Naive B cell (primary cell): ENCODE results near the gene TIMMDC1. TPM values are rescaled to one million over a fixed set of nuclear protein-coding genes. Genes with fewer than 3 reads are reported as not detected.

Experiments used
- ATAC-seq, 2 donors: fragments of 150-1000 bp; cut with Tn5 transposase; 2 replicates each; pipeline ENCODE4 v1.10.0; 2021; ENCODE audit warnings: low read depth in 2 of 2, mild to moderate bottlenecking in 2 of 2, moderate library complexity in 2 of 2
- DNase-seq: peaks from one replicate; pipeline ENCODE4 v3.0.0; 2022
- H3K27ac Mint-ChIP-seq, 6 donors: one replicate each; pipeline ENCODE4 v1.8.0; 2020 to 2022; ENCODE audit warnings: mild to moderate bottlenecking in 6 of 6, mixed read lengths in 6 of 6, moderate library complexity in 5 of 6, inconsistent platforms in 2 of 6
- H3K27me3 Mint-ChIP-seq, 3 donors: one replicate each; pipeline ENCODE4 v1.8.0; 2021 to 2022; ENCODE audit warnings: mixed read lengths in 3 of 3, mild to moderate bottlenecking in 1 of 3
- H3K36me3 Mint-ChIP-seq, 2 donors: one replicate each; pipeline ENCODE4 v1.8.0; 2020 to 2022; ENCODE audit warnings: mixed read lengths in 2 of 2, inconsistent platforms in 1 of 2, mild to moderate bottlenecking in 1 of 2
- H3K4me1 Mint-ChIP-seq, 3 donors: one replicate each; pipeline ENCODE4 v1.8.0; 2020 to 2022; ENCODE audit warnings: mixed read lengths in 3 of 3, inconsistent platforms in 1 of 3, mild to moderate bottlenecking in 1 of 3, moderate library complexity in 1 of 3
- H3K4me3 Mint-ChIP-seq, 8 donors: one replicate each; pipeline ENCODE4 v1.8.0; 2020 to 2022; ENCODE audit warnings: mild to moderate bottlenecking in 8 of 8, mixed read lengths in 8 of 8, moderate library complexity in 8 of 8, inconsistent platforms in 2 of 8
- H3K9me3 Mint-ChIP-seq, 7 donors: one replicate each; pipeline ENCODE4 v1.8.0; 2020 to 2022; ENCODE audit warnings: mixed read lengths in 7 of 7, mild to moderate bottlenecking in 5 of 7, inconsistent platforms in 2 of 7, moderate library complexity in 1 of 7
- polyA plus RNA-seq, 6 donors: library from polyadenylated mRNA; unstranded; fragments of 300-500 nt; fragmentation: Illumina TruSeq; gene quantifications; one replicate each; pipeline ENCODE4 v1.2.3, GENCODE V29; 2021; ENCODE audit warnings: low read depth in 6 of 6

The TIMMDC1 gene
- polyA plus RNA-seq, 6 donors from 2014 or later: 57.3 to 77.6 (median 64.2) TPM

- Mint-ChIP-seq H3K4me1 (no peaks in the 10 kb centered on the region), H3K4me3 (no peak overlapping the region), H3K36me3 (peaks cover 7 to 8% of the 10 kb centered on the region in 2 donors), H3K9me3 (no peaks in the 10 kb centered on the region), H3K27ac (no peak overlapping the region), H3K27me3 (no peaks in the 10 kb centered on the region)
- no peak for DNase-seq
- ATAC-seq: no peak
Measured at GRCh38 chr3:119492128-119492527, 6.2 kb upstream of the TIMMDC1 start.

- Mint-ChIP-seq H3K9me3 (no peaks in the 10 kb centered on the region), H3K4me1 (peaks cover 0 to 6% (median 5%) of the 10 kb centered on the region in 3 donors), H3K36me3 (peaks cover 7 to 8% of the 10 kb centered on the region in 2 donors), H3K27me3 (no peaks in the 10 kb centered on the region), H3K4me3 (peak overlapping the region in 1 of 8 donors; percentile 11), H3K27ac (peak overlapping the region in 1 of 6 donors; percentile 1)
- DNase-seq (no peak), ATAC-seq (no peak)
Measured at GRCh38 chr3:119492810-119493209, 5.5 kb upstream of the TIMMDC1 start.

- H3K4me3 Mint-ChIP-seq: peak overlapping the region in 1 of 8 donors; percentile 58
- H3K27ac Mint-ChIP-seq: no peak overlapping the region
- H3K27me3 Mint-ChIP-seq: no peaks in the 10 kb centered on the region
- ATAC-seq (no peak), DNase-seq (no peak)
- peaks cover 3 to 21% (median 16%) of the 10 kb centered on the region in 3 donors for H3K4me1 Mint-ChIP-seq
- H3K36me3 Mint-ChIP-seq: peaks cover 7 to 8% of the 10 kb centered on the region in 2 donors
- no peaks in the 10 kb centered on the region for H3K9me3 Mint-ChIP-seq
Measured at GRCh38 chr3:119494597-119494996, 3.8 kb upstream of the TIMMDC1 start.

GRCh38 chr3:119497820-119498185 is 544 bp upstream of the TIMMDC1 start:
- Mint-ChIP-seq H3K36me3 (peaks cover 2 to 4% of the 10 kb centered on the region in 2 donors), H3K4me1 (peaks cover 16 to 35% (median 22%) of the 10 kb centered on the region in 3 donors), H3K27me3 (no peaks in the 10 kb centered on the region), H3K27ac (peak overlapping the region; percentile 97 to 100 (median 98)), H3K4me3 (peak overlapping the region; percentile 97 to 100 (median 99)), H3K9me3 (no peaks in the 10 kb centered on the region)
- DNase-seq: no peak
- no peak for ATAC-seq

GRCh38 chr3:119500265-119500664 is 1.9 kb downstream of the TIMMDC1 start:
- Mint-ChIP-seq H3K27me3 (no peaks in the 10 kb centered on the region), H3K36me3 (peaks cover 9 to 13% of the 10 kb centered on the region in 2 donors), H3K27ac (peak overlapping the region in 1 of 6 donors; percentile 34), H3K4me3 (peak overlapping the region in 4 of 8 donors; percentile 56 to 99 (median 99)), H3K4me1 (peaks cover 20 to 35% (median 22%) of the 10 kb centered on the region in 3 donors), H3K9me3 (no peaks in the 10 kb centered on the region)
- ATAC-seq (no peak), DNase-seq (no peak)

GRCh38 chr3:119500901-119501300 is 2.6 kb downstream of the TIMMDC1 start:
- Mint-ChIP-seq H3K36me3 (peaks cover 9 to 13% of the 10 kb centered on the region in 2 donors), H3K4me3 (peak overlapping the region in 2 of 8 donors; percentile 18 to 99), H3K27me3 (no peaks in the 10 kb centered on the region), H3K27ac (peak overlapping the region in 1 of 6 donors; percentile 60), H3K4me1 (peaks cover 20 to 35% (median 22%) of the 10 kb centered on the region in 3 donors), H3K9me3 (no peaks in the 10 kb centered on the region)
- ATAC-seq: no peak
- no peak for DNase-seq

GRCh38 chr3:119506631-119507030 is 8.3 kb downstream of the TIMMDC1 start:
- Mint-ChIP-seq H3K4me3 (no peak overlapping the region), H3K4me1 (peaks cover 5 to 16% (median 15%) of the 10 kb centered on the region in 3 donors), H3K36me3 (peaks cover 23 to 25% of the 10 kb centered on the region in 2 donors), H3K27ac (peak overlapping the region in 2 of 6 donors; percentile 12 to 85), H3K27me3 (no peaks in the 10 kb centered on the region), H3K9me3 (no peaks in the 10 kb centered on the region)
- no peak for ATAC-seq
- DNase-seq: no peak

- Mint-ChIP-seq H3K9me3 (no peaks in the 10 kb centered on the region), H3K36me3 (peaks cover 23 to 25% of the 10 kb centered on the region in 2 donors), H3K4me1 (peaks cover 5 to 16% (median 15%) of the 10 kb centered on the region in 3 donors), H3K27ac (peak overlapping the region in 2 of 6 donors; percentile 12 to 26), H3K4me3 (no peak overlapping the region), H3K27me3 (no peaks in the 10 kb centered on the region)
- DNase-seq (no peak), ATAC-seq (no peak)
Measured at GRCh38 chr3:119507404-119507803, 9.1 kb downstream of the TIMMDC1 start.

- no peak overlapping the region for H3K4me3 Mint-ChIP-seq
- peaks cover 26 to 32% of the 10 kb centered on the region in 2 donors for H3K36me3 Mint-ChIP-seq
- H3K27me3 Mint-ChIP-seq: no peaks in the 10 kb centered on the region
- no peaks in the 10 kb centered on the region for H3K9me3 Mint-ChIP-seq
- ATAC-seq (no peak), DNase-seq (no peak)
- H3K4me1 Mint-ChIP-seq: peaks cover 5 to 16% (median 15%) of the 10 kb centered on the region in 3 donors
- H3K27ac Mint-ChIP-seq: no peak overlapping the region
Measured at GRCh38 chr3:119508172-119508845, 10.0 kb downstream of the TIMMDC1 start.

- no peak for DNase-seq
- Mint-ChIP-seq H3K36me3 (peaks cover 30 to 39% of the 10 kb centered on the region in 2 donors), H3K9me3 (no peaks in the 10 kb centered on the region)
Measured at GRCh38 chr3:119510690-119511089, 12.3 kb downstream of the TIMMDC1 start.

GRCh38 chr3:119514637-119515036 is 16.3 kb downstream of the TIMMDC1 start:
- ATAC-seq (no peak), DNase-seq (no peak)
- Mint-ChIP-seq H3K36me3 (peaks cover 40 to 44% of the 10 kb centered on the region in 2 donors), H3K4me1 (peaks cover 0 to 2% (median 0%) of the 10 kb centered on the region in 3 donors), H3K27me3 (no peaks in the 10 kb centered on the region), H3K9me3 (peaks cover 0 to 1% (median 0%) of the 10 kb centered on the region in 7 donors), H3K4me3 (no peak overlapping the region), H3K27ac (no peak overlapping the region)

More at GRCh38 chr3:119510690-119511089, 12.3 kb downstream of the TIMMDC1 start:
- no peak for ATAC-seq
- no peaks in the 10 kb centered on the region for H3K27me3 Mint-ChIP-seq
- H3K4me1 Mint-ChIP-seq: peaks cover 5 to 15% (median 12%) of the 10 kb centered on the region in 3 donors
- H3K27ac Mint-ChIP-seq: no peak overlapping the region
- H3K4me3 Mint-ChIP-seq: no peak overlapping the region

GRCh38 chr3:119517112-119517511 is 18.8 kb downstream of the TIMMDC1 start:
- Mint-ChIP-seq H3K27ac (peak overlapping the region in 1 of 6 donors; percentile 11), H3K4me1 (peaks cover 0 to 4% (median 2%) of the 10 kb centered on the region in 3 donors), H3K36me3 (peaks cover 52 to 54% of the 10 kb centered on the region in 2 donors), H3K9me3 (peaks cover 0 to 3% (median 0%) of the 10 kb centered on the region in 7 donors), H3K4me3 (no peak overlapping the region), H3K27me3 (no peaks in the 10 kb centered on the region)
- no peak for ATAC-seq
- DNase-seq: no peak

GRCh38 chr3:119518026-119518425 is 19.7 kb downstream of the TIMMDC1 start:
- H3K4me1 Mint-ChIP-seq: peaks cover 0 to 4% (median 2%) of the 10 kb centered on the region in 3 donors
- no peaks in the 10 kb centered on the region for H3K27me3 Mint-ChIP-seq
- ATAC-seq: no peak
- H3K36me3 Mint-ChIP-seq: peaks cover 50% of the 10 kb centered on the region in 2 donors
- H3K9me3 Mint-ChIP-seq: peaks cover 0 to 3% (median 0%) of the 10 kb centered on the region in 7 donors
- DNase-seq: no peak
- H3K4me3 Mint-ChIP-seq: no peak overlapping the region
- no peak overlapping the region for H3K27ac Mint-ChIP-seq
